ENCODE measurements around the gene BCL7B.
"Not testable (repeated sequence)": the region's sequence is repeated elsewhere in the genome, so short reads cannot be mapped to it uniquely, and the experiment has no call there.

Gene BCL7B

GRCh38 chr7:73557397-73558257 lies at the start of gene BCL7B:
Gene BCL7B (minus strand): TSS chr7:73557690. CDS start chr7:73557578, 112 bp downstream.
- DNase-seq = peak; percentile 26

GRCh38 chr7:73605601-73606220 lies 48.2 kb upstream of the BCL7B start:
- no peak for DNase-seq

- no peak for DNase-seq
Measured at GRCh38 chr7:73602721-73603651, 45.5 kb upstream of the BCL7B start.

GRCh38 chr7:73599916-73600315 lies 42.4 kb upstream of the BCL7B start:
- no peak for DNase-seq

DNA sequence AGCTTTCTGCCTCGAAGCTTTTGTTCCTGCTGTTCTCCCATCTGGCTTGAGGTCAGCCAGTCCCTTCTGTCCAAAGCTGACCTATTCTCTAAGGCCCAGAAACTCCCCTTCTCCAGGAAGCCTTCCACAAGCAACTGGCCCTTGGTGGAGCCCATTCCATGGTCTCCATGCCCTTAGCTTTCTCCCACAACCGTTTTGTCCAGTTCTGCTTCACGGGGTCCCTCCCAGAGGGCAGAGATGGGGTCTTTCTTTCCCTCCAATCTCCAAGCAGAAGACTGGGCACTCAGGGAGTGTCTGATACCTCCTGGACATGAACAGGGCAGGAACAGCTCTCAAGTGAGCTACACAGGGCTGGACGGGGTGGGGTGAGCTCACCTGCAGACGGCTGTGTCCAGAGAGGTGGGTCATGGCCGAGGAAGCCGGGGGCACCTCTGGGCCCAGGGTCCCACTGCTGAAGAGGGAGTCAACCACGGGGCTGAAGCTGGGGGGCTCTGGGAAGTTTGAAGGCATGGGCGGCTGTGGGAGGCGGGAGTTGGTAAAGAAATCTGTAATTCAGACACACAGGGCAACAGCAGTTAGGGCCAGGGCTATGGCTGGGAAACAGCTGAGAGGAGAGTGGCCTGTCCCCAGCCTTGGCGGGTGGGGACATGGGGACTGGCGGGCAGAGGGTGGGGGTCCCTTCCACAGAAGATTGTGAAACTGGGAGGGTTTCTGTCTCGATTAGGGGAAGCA lies 41.8 kb upstream of the BCL7B start:
- DNase-seq = no peak

GRCh38 chr7:73597978-73598782 lies 40.7 kb upstream of the BCL7B start:
- no peak for DNase-seq

GRCh38 chr7:73596191-73597065 lies 38.9 kb upstream of the BCL7B start:
- no peak for DNase-seq

DNA sequence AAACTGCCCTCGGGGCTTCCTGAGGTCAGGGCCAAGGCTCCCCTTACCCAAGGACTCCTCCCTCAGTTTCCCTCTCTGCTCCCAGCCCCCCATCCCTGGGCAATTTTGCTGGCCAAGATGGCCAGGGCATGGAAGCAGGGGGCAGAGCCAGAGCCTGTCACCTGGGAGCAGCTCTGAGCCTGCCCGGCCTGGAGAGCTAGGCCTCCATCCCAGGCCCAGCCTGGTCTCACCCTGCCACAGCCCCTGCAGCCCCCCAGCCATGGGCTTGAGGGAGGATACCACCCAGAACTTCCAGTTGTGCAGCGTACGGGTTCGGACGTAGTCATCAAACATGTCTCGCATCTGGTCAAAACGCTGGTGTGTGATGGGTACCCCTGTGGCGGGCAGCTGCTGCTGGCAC lies 37.9 kb upstream of the BCL7B start:
- no peak for DNase-seq

DNA sequence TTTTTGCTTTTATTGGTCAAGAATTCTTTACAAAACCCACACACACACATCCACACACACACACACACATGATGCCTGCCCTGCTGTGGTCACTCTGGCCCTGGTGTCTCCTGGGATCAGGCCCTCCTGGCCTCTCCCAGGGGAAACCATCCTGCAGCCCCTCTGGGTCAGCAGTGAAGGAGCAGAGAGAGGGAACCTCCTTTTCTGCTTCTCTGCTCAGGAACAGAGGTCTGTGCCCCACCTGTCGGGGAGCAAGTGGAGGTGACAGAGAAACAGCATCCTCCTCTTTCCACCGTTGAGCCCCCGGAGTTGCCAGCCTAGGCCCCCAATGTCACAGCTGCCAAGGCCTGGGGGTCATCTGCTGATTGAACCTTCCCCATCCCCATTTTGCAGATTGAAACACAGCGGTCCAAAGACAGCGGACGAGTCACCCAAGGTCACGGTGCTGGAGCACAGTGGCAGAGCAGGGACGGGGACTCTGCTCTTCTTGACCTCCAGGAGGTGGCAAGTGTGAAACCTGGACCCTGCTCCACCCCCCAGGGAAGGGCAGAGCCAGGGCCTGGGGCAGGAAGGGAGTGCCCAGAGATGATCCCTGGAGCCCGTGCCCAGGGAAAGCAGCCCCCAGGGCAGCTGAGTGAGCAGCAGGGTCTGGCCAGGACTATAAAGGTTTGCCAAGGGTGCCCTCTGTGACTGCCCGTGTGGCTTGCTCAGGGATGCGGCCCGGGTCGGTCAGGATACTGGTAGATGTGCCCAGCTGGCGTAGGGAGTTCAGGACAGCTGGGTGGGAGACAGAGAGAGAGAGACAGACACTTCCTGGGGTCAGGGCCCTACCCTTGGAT lies 35.9 kb upstream of the BCL7B start:
- DNase-seq = no peak

DNA sequence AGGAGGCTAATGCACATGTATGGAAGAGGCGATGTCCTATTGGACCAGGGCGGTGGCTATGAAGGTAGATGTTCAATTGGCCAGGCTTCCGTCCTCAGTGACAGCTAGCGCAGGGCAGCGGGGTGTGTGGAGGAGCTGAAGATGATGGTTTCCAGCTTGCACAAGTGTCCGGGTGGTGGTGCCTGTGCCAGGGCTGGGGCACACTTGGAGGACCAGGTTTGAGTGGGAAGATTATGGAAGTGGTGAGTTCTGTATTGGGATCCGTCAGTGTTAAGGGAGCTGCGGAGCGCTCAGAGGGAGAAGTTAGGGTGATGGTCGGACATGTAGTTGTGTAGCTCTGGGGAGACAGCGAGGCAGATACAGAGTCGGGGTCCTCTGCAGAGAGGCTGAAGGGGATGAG lies 29.4 kb upstream of the BCL7B start:
- no peak for DNase-seq

DNA sequence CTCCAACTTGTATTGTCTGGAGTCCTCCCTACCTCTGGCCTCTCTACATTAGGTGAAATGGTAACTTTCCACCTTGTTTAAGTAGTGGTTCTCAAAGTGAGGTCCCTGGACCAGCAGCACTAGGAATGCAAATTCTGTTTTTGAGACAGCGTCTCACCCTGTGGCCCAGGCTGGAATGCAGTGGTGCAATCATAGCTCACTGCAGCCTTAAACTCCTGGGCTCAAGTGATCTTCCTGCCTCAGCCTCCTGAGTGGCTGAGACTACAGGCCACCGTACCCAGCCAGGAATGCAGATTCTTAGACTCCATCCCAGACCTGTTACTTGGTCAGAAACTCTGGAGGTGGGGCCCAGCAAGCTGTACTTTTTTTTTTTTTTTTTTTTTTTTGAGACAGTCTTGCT lies 27.7 kb upstream of the BCL7B start:
- DNase-seq = no peak

DNA sequence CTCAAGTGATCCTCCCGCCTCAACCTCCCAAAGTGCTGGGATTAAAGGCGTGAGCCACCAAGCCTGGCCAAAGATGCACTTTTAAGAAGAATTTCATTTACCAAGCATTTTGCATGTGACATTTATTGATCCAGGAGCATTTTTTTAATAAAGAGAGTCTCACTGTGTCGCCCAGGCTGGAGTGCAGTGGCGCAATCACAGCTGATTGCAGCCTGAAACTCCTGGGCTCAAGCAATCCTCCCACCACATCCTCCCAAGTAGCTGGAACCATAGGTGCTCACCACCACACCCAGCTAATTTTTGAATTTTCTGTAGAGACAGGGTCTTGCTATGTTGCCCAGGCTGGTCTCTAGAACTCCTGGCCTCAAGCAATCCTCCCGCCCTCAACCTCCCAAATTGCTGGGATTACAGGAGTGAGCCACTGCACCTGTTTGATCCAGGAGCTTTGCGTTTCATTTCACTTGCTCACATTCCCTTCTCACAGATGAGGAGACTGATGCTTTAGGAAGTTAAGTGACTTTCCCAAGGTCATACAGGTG lies 25.2 kb upstream of the BCL7B start:
- DNase-seq = no peak

DNA sequence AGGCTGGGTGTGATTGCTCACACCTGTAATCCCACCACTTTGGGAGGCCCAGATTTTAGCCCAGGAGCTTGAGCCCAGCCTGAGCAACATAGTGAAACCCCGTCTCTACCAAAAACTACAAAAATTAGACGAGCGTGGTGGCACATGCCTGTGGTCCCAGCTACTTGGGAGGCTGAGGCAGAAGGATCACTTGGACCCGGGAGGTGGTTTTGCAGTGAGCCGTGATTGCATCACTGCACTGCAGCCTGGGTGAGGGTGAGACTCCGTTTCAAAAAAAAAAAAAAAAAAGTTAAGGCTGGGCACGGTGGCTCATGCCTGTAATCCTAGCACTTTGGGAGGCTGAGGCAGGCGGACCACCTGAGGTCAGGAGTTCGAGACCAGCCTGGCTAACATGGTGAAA lies 23.5 kb upstream of the BCL7B start:
- DNase-seq = not testable (repeated sequence)

- peak; percentile 87 for DNase-seq
Measured at GRCh38 chr7:73578342-73579128, 21.0 kb upstream of the BCL7B start, which contains the start of gene TBL2. Gene TBL2 (minus strand): TSS chr7:73578579. CDS start chr7:73578549, 30 bp downstream.

- no peak for DNase-seq
Measured at GRCh38 chr7:73577627-73578341, 20.3 kb upstream of the BCL7B start.

DNA sequence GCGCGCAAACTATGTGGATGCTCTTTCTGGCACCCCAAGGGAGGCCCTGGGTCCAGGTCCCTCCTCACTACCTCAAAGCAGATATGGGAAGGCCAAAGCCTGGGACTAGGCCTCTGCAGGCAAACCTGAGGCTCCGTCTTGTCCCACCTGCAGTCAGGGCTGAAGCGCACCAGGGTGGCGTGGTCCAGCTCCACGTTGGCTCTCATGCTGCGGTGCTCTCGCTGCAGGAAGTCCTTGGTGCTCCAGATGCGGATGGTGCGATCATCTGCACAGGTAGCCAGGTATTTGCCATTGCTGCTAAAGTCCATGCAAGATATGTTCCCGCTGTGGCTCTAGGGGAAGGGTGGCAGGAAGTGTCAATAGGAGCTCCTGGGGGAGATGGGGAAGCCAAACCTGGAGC lies 16.3 kb upstream of the BCL7B start:
- no peak for DNase-seq

DNA sequence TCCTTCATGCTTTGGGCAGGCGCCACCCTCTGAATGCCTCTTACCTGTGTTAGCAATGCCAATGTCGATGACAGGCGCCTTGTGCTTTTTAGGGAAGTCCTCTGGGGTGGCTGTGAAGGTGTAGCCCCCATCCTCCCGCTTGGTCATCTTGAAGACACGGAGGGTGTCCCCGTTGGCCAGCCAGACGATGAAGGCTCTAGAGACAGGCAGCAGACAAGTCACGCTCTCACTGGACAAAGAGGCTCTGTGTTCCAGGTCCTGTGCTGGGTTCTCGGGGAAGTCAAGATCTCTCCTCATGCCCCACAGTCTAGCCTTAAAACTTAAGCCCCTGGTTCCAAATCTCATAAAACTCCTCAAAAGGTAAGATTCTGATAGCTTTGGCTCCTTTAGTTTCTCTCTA lies 15.8 kb upstream of the BCL7B start:
- DNase-seq = no peak

- DNase-seq = no peak
Measured at GRCh38 chr7:73572767-73573186, 15.3 kb upstream of the BCL7B start.
